Upper lobe of left lung (tissue), 6 donors: ENCODE measurements around the gene LRIG3. TPM values are rescaled to one million over a fixed set of nuclear protein-coding genes. Genes with fewer than 3 reads are reported as not detected.

ENCODE experiments used
- ATAC-seq, 2 donors: fragments of 200-7000 bp; cut with Tn5 transposase; one replicate each; pipeline ENCODE4 v1.9.1; 2022; ENCODE audit warnings: mild to moderate bottlenecking in 2 of 2, moderate library complexity in 2 of 2; ENCODE audit not compliant: low FRiP score in 2 of 2
- DNase-seq, 2 donors: peaks; one replicate each; pipeline ENCODE4 v3.0.0-alpha.2; 2019 to 2020
- H3K27ac ChIP-seq, 4 donors: fragments of 200-600 bp; sonication (generic); one replicate each; pipeline ENCODE4 v1.5.1; 2016 to 2019
- H3K27me3 ChIP-seq, 4 donors: fragments of 200-600 bp; sonication (generic); one replicate each; pipeline ENCODE4 v1.5.1; 2017 to 2019
- H3K36me3 ChIP-seq, 4 donors: fragments of 200-600 bp; sonication (generic); one replicate each; pipeline ENCODE4 v1.5.1; 2016 to 2019
- H3K4me1 ChIP-seq, 4 donors: fragments of 200-600 bp; sonication (generic); one replicate each; pipeline ENCODE4 v1.5.1; 2018 to 2019
- H3K4me3 ChIP-seq, 4 donors: fragments of 200-600 bp; sonication (generic); one replicate each; pipeline ENCODE4 v1.5.1; 2017 to 2019; ENCODE audit warnings: mild to moderate bottlenecking in 2 of 4, moderate library complexity in 1 of 4
- H3K9me3 ChIP-seq, 4 donors: fragments of 200-600 bp; sonication (generic); one replicate each; pipeline ENCODE4 v1.5.1; 2018 to 2019
- EP300 ChIP-seq, 4 donors: sonication (generic); formaldehyde crosslinking; IDR thresholded peaks; one replicate each; pipeline ENCODE4 v1.5.1; 2017; ENCODE audit warnings: antibody characterized with exemption in 4 of 4, control low read depth in 2 of 4
- POLR2A ChIP-seq, 4 donors: fragments of 450-650 bp; IDR thresholded peaks; one replicate each; pipeline ENCODE4 v1.5.1; 2016 to 2017; ENCODE audit warnings: antibody characterized with exemption in 4 of 4, mild to moderate bottlenecking in 2 of 4
- POLR2AphosphoS5 ChIP-seq, 2 donors: sonication (generic); formaldehyde crosslinking; IDR thresholded peaks; one replicate each; pipeline ENCODE4 v1.5.1; 2017; ENCODE audit warnings: antibody characterized with exemption in 2 of 2
- WGBS, 2 donors: methylation state at CpG; one replicate each; pipeline ENCODE4 v1.1.5; 2017 to 2018; 5-methylcytosine and 5-hydroxymethylcytosine counted together
- total RNA-seq, 6 donors: library from RNA; depleted of rRNA in 4 of 6; stranded (reverse); fragments of >200 nt in 4 of 6; gene quantifications; one replicate each; pipeline versions ENCODE4 v1.1.0 to v1.2.1, GENCODE V29; 2016 to 2021
- TF ChIP-seq, protein P1 (sequence below), 6 experiments: fragments of 450-650 bp in 4 of 6; fragments of 200-600 bp in 2 of 6; sonication (generic) in 2 of 6; IDR thresholded peaks; one replicate each; pipeline ENCODE4 v1.5.1; 2016 to 2019; ENCODE audit warnings: antibody characterized with exemption in 6 of 6
- donor health status: DM: no; HTN: no; CAD: no; lungs with moderate emphysema.
- donor health status: DM: no; HTN: yes; CAD: no; lungs with severe emphysema.

The LRIG3 gene
- total RNA-seq, 6 donors from 2014 or later: 18.3 to 91.8 (median 33.1) TPM

DNA sequence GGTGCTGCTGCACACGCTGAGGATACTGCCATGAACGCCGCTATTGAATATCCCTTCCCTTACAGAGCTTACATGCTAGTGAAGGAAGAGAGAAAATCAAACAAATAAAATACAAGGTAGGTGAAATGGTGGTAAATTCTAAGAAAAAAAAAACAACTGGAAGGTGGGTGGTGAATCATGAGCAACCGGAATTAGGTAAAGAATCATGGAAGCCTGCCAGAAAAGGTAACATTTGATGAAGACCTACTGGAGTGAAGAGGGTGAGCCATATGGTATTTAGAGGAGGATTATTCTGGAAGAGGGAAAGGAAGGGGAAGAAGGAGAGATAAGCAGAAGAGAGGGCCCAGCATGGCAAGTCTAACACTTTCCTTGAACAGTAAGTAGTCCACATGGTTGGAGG, 76.1 kb downstream of the LRIG3 start:
- Histone ChIP-seq H3K36me3 (no peaks in the 10 kb centered on the region), H3K4me3 (no peak overlapping the region), H3K27ac (no peak overlapping the region), H3K4me1 (peaks cover 0 to 3% (median 0%) of the 10 kb centered on the region in 4 donors), H3K27me3 (no peaks in the 10 kb centered on the region), H3K9me3 (peaks cover 0 to 3% (median 0%) of the 10 kb centered on the region in 4 donors)
- TF ChIP-seq POLR2A (IDR thresholded peaks at IDR 0.05) (no peak), EP300 (IDR thresholded peaks at IDR 0.05) (no peak), POLR2AphosphoS5 (IDR thresholded peaks at IDR 0.05) (no peak)
- TF ChIP-seq, protein P1, sequence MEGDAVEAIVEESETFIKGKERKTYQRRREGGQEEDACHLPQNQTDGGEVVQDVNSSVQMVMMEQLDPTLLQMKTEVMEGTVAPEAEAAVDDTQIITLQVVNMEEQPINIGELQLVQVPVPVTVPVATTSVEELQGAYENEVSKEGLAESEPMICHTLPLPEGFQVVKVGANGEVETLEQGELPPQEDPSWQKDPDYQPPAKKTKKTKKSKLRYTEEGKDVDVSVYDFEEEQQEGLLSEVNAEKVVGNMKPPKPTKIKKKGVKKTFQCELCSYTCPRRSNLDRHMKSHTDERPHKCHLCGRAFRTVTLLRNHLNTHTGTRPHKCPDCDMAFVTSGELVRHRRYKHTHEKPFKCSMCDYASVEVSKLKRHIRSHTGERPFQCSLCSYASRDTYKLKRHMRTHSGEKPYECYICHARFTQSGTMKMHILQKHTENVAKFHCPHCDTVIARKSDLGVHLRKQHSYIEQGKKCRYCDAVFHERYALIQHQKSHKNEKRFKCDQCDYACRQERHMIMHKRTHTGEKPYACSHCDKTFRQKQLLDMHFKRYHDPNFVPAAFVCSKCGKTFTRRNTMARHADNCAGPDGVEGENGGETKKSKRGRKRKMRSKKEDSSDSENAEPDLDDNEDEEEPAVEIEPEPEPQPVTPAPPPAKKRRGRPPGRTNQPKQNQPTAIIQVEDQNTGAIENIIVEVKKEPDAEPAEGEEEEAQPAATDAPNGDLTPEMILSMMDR (IDR thresholded peaks at IDR 0.05): no peak
- DNase-seq (no peak), ATAC-seq (no peak)
- 91 to 95% methylated on average over 4 of the region's 4 CpGs for WGBS, 2 donors

DNA sequence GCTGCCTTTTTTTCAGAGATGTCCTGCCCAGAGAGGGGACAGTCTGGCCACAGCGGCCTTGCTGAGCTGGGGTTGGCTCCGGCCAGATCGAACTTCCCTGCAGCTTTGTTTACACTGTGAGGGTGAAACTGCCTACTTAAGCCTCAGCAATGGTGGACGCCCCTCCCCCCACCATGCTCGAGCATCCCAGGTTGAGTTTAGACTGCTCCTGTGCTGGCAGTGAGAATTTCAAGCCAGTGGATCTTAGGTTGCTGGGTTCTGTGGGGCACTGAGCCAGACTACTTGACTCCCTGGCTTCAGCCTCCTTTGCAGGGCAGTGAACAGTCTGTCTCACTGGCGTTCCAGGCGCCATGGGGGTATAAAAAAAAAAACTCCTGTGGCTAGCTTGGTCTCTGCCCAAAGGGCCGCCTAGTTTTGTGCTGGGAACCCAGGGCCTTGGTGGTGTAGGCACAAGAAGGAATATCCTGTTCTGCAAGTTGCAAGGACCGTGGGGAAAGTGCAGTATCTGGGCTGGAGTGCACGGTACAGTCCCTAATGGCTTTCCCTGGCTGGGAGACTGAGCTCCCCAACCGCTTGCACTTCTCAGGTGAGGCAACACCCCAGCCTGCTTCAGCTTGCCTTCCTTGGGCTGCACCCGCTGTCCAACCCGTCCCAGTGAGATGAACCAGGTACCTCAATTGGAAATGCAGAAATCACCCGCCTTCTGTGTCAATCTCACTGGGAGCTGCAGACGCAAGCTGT, 79.1 kb downstream of the LRIG3 start:
- Histone ChIP-seq H3K4me3 (no peak overlapping the region), H3K27ac (peak overlapping the region in 1 of 4 donors; percentile 42), H3K27me3 (no peaks in the 10 kb centered on the region), H3K4me1 (peaks cover 0 to 3% (median 0%) of the 10 kb centered on the region in 4 donors), H3K9me3 (peaks cover 0 to 3% (median 0%) of the 10 kb centered on the region in 4 donors), H3K36me3 (no peaks in the 10 kb centered on the region)
- 66 to 71% methylated on average over 12 to 15 of the region's 15 CpGs for WGBS, 2 donors
- TF ChIP-seq EP300 (IDR thresholded peaks at IDR 0.05): no peak
- no peak for TF ChIP-seq POLR2AphosphoS5 (IDR thresholded peaks at IDR 0.05)
- TF ChIP-seq, protein P1 (IDR thresholded peaks at IDR 0.05): no peak
- TF ChIP-seq POLR2A (IDR thresholded peaks at IDR 0.05): no peak
- DNase-seq (peak; percentile 22 to 57), ATAC-seq (no peak)

- Histone ChIP-seq H3K36me3 (no peaks in the 10 kb centered on the region), H3K27ac (no peak overlapping the region), H3K9me3 (no peaks in the 10 kb centered on the region), H3K4me3 (no peak overlapping the region), H3K27me3 (no peaks in the 10 kb centered on the region), H3K4me1 (no peaks in the 10 kb centered on the region)
- TF ChIP-seq POLR2AphosphoS5 (IDR thresholded peaks at IDR 0.05): no peak
- DNase-seq: no peak
- WGBS, 2 donors: 53 to 54% methylated on average over 3 of the region's 3 CpGs
- no peak for ATAC-seq
Measured at GRCh38 chr12:58833853-58834252, 86.5 kb downstream of the LRIG3 start.

GRCh38 chr12:58832920-58833319, 87.4 kb downstream of the LRIG3 start:
- H3K4me1 ChIP-seq: no peaks in the 10 kb centered on the region
- ATAC-seq: no peak
- no peak overlapping the region for H3K4me3 ChIP-seq
- no peak overlapping the region for H3K27ac ChIP-seq
- TF ChIP-seq POLR2A (IDR thresholded peaks at IDR 0.05) (no peak), POLR2AphosphoS5 (IDR thresholded peaks at IDR 0.05) (no peak), EP300 (IDR thresholded peaks at IDR 0.05) (no peak)
- TF ChIP-seq, protein P1 (IDR thresholded peaks at IDR 0.05): no peak
- no peak for DNase-seq
- no peaks in the 10 kb centered on the region for H3K9me3 ChIP-seq
- WGBS, 2 donors: 79 to 95% methylated on average over 1 of the region's 1 CpG
- H3K27me3 ChIP-seq: no peaks in the 10 kb centered on the region
- H3K36me3 ChIP-seq: no peaks in the 10 kb centered on the region
